H9 (cell line): ENCODE measurements around the gene HDAC5. TPM values are rescaled to one million over a fixed set of nuclear protein-coding genes. Genes with fewer than 3 reads are reported as not detected.

ENCODE experiments used
- DNase-seq: peaks from one replicate; pipeline ENCODE4 v3.0.0-alpha.2; 2017
- H2AFZ ChIP-seq: one replicate; pipeline ENCODE4 v1.6.1; 2013; ENCODE audit warnings: mild to moderate bottlenecking, low read length, control low read depth, moderate library complexity
- H2AK5ac ChIP-seq: 2 replicates; pipeline ENCODE4 v1.6.1; 2013; ENCODE audit warnings: low read length, control low read depth, mixed read lengths; ENCODE audit not compliant: insufficient read length
- H2BK120ac ChIP-seq: one replicate; pipeline ENCODE4 v1.6.1; 2013; ENCODE audit warnings: low read depth, mild to moderate bottlenecking, low read length, control low read depth, inconsistent platforms; ENCODE audit not compliant: poor library complexity, severe bottlenecking
- H2BK12ac ChIP-seq: 2 replicates; pipeline ENCODE4 v1.6.1; 2013; ENCODE audit warnings: low read length, control low read depth, mixed read lengths, low read depth; ENCODE audit not compliant: insufficient read length
- H2BK15ac ChIP-seq: 2 replicates; pipeline ENCODE4 v1.6.1; 2013; ENCODE audit warnings: low read depth, low read length, control low read depth
- H2BK20ac ChIP-seq: one replicate; pipeline ENCODE4 v1.6.1; 2013; ENCODE audit warnings: low read depth, mild to moderate bottlenecking, low read length, control low read depth, inconsistent platforms; ENCODE audit not compliant: poor library complexity, severe bottlenecking
- H2BK5ac ChIP-seq: 2 replicates; pipeline ENCODE4 v1.6.1; 2013; ENCODE audit warnings: low read length, control low read depth, mixed read lengths; ENCODE audit not compliant: insufficient read length
- H3K14ac ChIP-seq: 2 replicates; pipeline ENCODE4 v1.6.1; 2013; ENCODE audit warnings: low read length, control low read depth; ENCODE audit not compliant: insufficient read depth
- H3K18ac ChIP-seq: 2 replicates; pipeline ENCODE4 v1.6.1; 2013; ENCODE audit warnings: low read depth, mild to moderate bottlenecking, mixed read lengths, low read length, control low read depth; ENCODE audit not compliant: insufficient read length
- H3K23ac ChIP-seq: 2 replicates; pipeline ENCODE4 v1.6.1; 2013; ENCODE audit warnings: low read length, control low read depth, mixed read lengths, low read depth; ENCODE audit not compliant: insufficient read length
- H3K23me2 ChIP-seq: 2 replicates; pipeline ENCODE4 v1.6.1; 2013; ENCODE audit warnings: low read depth, mild to moderate bottlenecking, mixed read lengths, low read length, control low read depth; ENCODE audit not compliant: insufficient read length, poor library complexity, severe bottlenecking
- H3K27ac ChIP-seq: 2 replicates; pipeline ENCODE4 v1.5.1; 2013; ENCODE audit warnings: low read length, control low read depth, mixed read lengths, low read depth; ENCODE audit not compliant: insufficient read length
- H3K27me3 ChIP-seq: 2 replicates; pipeline ENCODE4 v1.6.1; 2013; ENCODE audit warnings: low read length, control low read depth, inconsistent platforms; ENCODE audit not compliant: insufficient read depth
- H3K4ac ChIP-seq: 2 replicates; pipeline ENCODE4 v1.6.1; 2013; ENCODE audit warnings: low read depth, mild to moderate bottlenecking, control low read depth, inconsistent platforms, low read length, moderate library complexity
- H3K4me1 ChIP-seq: 2 replicates; pipeline ENCODE4 v1.6.1; 2013; ENCODE audit warnings: low read length, control low read depth, inconsistent platforms; ENCODE audit not compliant: insufficient read depth
- H3K4me2 ChIP-seq: 2 replicates; pipeline ENCODE4 v1.6.1; 2013; ENCODE audit warnings: low read length, control low read depth, mixed read lengths; ENCODE audit not compliant: insufficient read length, insufficient read depth
- H3K56ac ChIP-seq: 2 replicates; pipeline ENCODE4 v1.6.1; 2013; ENCODE audit warnings: low read depth, mild to moderate bottlenecking, mixed read lengths, low read length, control low read depth; ENCODE audit not compliant: insufficient read length
- H3K79me1 ChIP-seq: 2 replicates; pipeline ENCODE4 v1.6.1; 2013; ENCODE audit warnings: low read depth, mild to moderate bottlenecking, moderate library complexity, low read length, control low read depth, inconsistent platforms; ENCODE audit not compliant: insufficient read depth, poor library complexity, severe bottlenecking
- H3K79me2 ChIP-seq: 2 replicates; pipeline ENCODE4 v1.6.1; 2013; ENCODE audit warnings: low read length, control low read depth, inconsistent platforms; ENCODE audit not compliant: insufficient read depth
- H3K9ac ChIP-seq: 2 replicates; pipeline ENCODE4 v1.6.1; 2013; ENCODE audit warnings: low read length, control low read depth, mixed read lengths; ENCODE audit not compliant: insufficient read length; ENCODE audit errors: extremely low read depth
- H3K9me3 ChIP-seq: one replicate; pipeline ENCODE4 v1.6.1; 2013; ENCODE audit warnings: low read depth, low read length, inconsistent platforms; ENCODE audit not compliant: control insufficient read depth
- H3T11ph ChIP-seq: one replicate; pipeline ENCODE4 v1.6.1; 2013; ENCODE audit warnings: mild to moderate bottlenecking, low read length, control low read depth, inconsistent platforms
- H4K20me1 ChIP-seq: one replicate; pipeline ENCODE4 v1.6.1; 2013; ENCODE audit not compliant: control insufficient read depth, insufficient read length, insufficient read depth
- H4K5ac ChIP-seq: 2 replicates; pipeline ENCODE4 v1.6.1; 2013; ENCODE audit warnings: low read depth, mild to moderate bottlenecking, mixed read lengths, low read length, control low read depth; ENCODE audit not compliant: insufficient read length
- H4K8ac ChIP-seq: replicated peaks from 2 replicates; pipeline ENCODE4 v1.6.1; 2013; ENCODE audit warnings: low read length, control low read depth, mixed read lengths, low read depth; ENCODE audit not compliant: insufficient read length
- H4K91ac ChIP-seq: 2 replicates; pipeline ENCODE4 v1.6.1; 2013; ENCODE audit warnings: low read depth, mild to moderate bottlenecking, moderate library complexity, mixed read lengths, low read length, control low read depth; ENCODE audit not compliant: insufficient read length
- H3K27ac Mint-ChIP-seq, 3 experiments: 2 replicates in 2 of 3; 3 replicates in 1 of 3; pipeline ENCODE4 v1.8.0; 2020 to 2021; ENCODE audit warnings: mixed read lengths in 3 of 3, mild to moderate bottlenecking in 1 of 3, moderate library complexity in 1 of 3
- H3K27me3 Mint-ChIP-seq: 2 replicates; pipeline ENCODE4 v1.8.0; 2021; ENCODE audit warnings: low read depth, mild to moderate bottlenecking, moderate library complexity, mixed read lengths
- H3K36me3 Mint-ChIP-seq, 3 experiments: 2 replicates in 2 of 3; 3 replicates in 1 of 3; pipeline ENCODE4 v1.8.0; 2020 to 2021; ENCODE audit warnings: low read depth in 3 of 3, mixed read lengths in 3 of 3; ENCODE audit not compliant: insufficient read depth in 1 of 3
- H3K4me1 Mint-ChIP-seq, 2 experiments: 2 replicates each; pipeline ENCODE4 v1.8.0; 2020; ENCODE audit warnings: mixed read lengths in 2 of 2
- H3K4me3 Mint-ChIP-seq, 2 experiments: 2 replicates in 1 of 2; 3 replicates in 1 of 2; pipeline ENCODE4 v1.8.0; 2020 to 2021; ENCODE audit warnings: mild to moderate bottlenecking in 2 of 2, mixed read lengths in 2 of 2, moderate library complexity in 1 of 2
- H3K9me3 Mint-ChIP-seq, 2 experiments: 2 replicates in 1 of 2; 3 replicates in 1 of 2; pipeline ENCODE4 v1.8.0; 2020; ENCODE audit warnings: mild to moderate bottlenecking in 2 of 2, mixed read lengths in 2 of 2, moderate library complexity in 1 of 2
- CTCF ChIP-seq: fragments of 200-600 bp; sonication (generic); conservative IDR thresholded peaks from 3 replicates; pipeline ENCODE4 v1.8.0; 2021; ENCODE audit warnings: antibody characterized with exemption, mild to moderate bottlenecking
- WGBS: extraction: QIAGEN DNeasy Blood & Tissue Kit; methylation state at CpG from one replicate; pipeline ENCODE4 v1.1.7; 2013; ENCODE audit warnings: missing lambda C conversion rate, low lambda C conversion rate, mixed read lengths; ENCODE audit not compliant: insufficient read length; ENCODE audit errors: extremely low coverage; 5-methylcytosine and 5-hydroxymethylcytosine counted together
- total RNA-seq: library from RNA; stranded (reverse); gene quantifications from 2 replicates; pipeline ENCODE4 v1.2.1, GENCODE V29; 2021

Gene HDAC5
- total RNA-seq, 1 experiment from 2014 or later: 39.5 TPM

GRCh38 chr17:44155488-44155887 is 32.0 kb upstream of the HDAC5 start:
- H3T11ph ChIP-seq: no peak overlapping the region
- no peak overlapping the region for H3K27ac ChIP-seq
- no peak for DNase-seq
- H3K56ac ChIP-seq: no peak overlapping the region
- peaks cover 32 to 75% (median 65%) of the 10 kb centered on the region in 3 experiments for H3K36me3 Mint-ChIP-seq
- no peak overlapping the region for H2AK5ac ChIP-seq
- no peak overlapping the region for H3K4me3 Mint-ChIP-seq
- no peak for TF ChIP-seq CTCF
- no peaks in the 10 kb centered on the region for H3K23me2 ChIP-seq
- no peak overlapping the region for H2BK5ac ChIP-seq
- H2BK12ac ChIP-seq: no peak overlapping the region
- H4K20me1 ChIP-seq: no peaks in the 10 kb centered on the region
- no peaks in the 10 kb centered on the region for H3K9me3 Mint-ChIP-seq
- H3K4me2 ChIP-seq: no peak overlapping the region
- H4K8ac ChIP-seq: no peak overlapping the region
- peaks cover 4% of the 10 kb centered on the region for H3K79me1 ChIP-seq
- H2BK20ac ChIP-seq: no peak overlapping the region
- no peaks in the 10 kb centered on the region for H3K4me1 ChIP-seq
- H3K27me3 Mint-ChIP-seq: no peaks in the 10 kb centered on the region
- H2BK15ac ChIP-seq: no peak overlapping the region
- H3K14ac ChIP-seq: no peak overlapping the region
- H3K4ac ChIP-seq: no peak overlapping the region
- H2BK120ac ChIP-seq: no peak overlapping the region
- no peaks in the 10 kb centered on the region for H3K27me3 ChIP-seq
- H2AFZ ChIP-seq: no peak overlapping the region
- H3K4me1 Mint-ChIP-seq: no peaks in the 10 kb centered on the region
- no peaks in the 10 kb centered on the region; the same call in 1 of the 2 replicates for H3K79me2 ChIP-seq
- H3K9ac ChIP-seq: no peak overlapping the region
- no peak overlapping the region for H3K27ac Mint-ChIP-seq
- no CpG with 5 or more reads among the region's 2 CpGs for WGBS
- H4K5ac ChIP-seq: no peak overlapping the region
- no peak overlapping the region for H3K23ac ChIP-seq
- H3K9me3 ChIP-seq: no peaks in the 10 kb centered on the region
- H4K91ac ChIP-seq: no peak overlapping the region
- H3K18ac ChIP-seq: no peak overlapping the region
